Skeletal muscle satellite cell (primary cell): ENCODE data around the gene YAE1.

ENCODE experiments used
- H3K27me3 ChIP-seq: 2 replicates; pipeline ENCODE4 v1.7.0; 2013; ENCODE audit warnings: low read length; ENCODE audit not compliant: control insufficient read depth, insufficient read depth
- H3K36me3 ChIP-seq: 2 replicates; pipeline ENCODE4 v1.7.0; 2013; ENCODE audit warnings: mild to moderate bottlenecking, control low read depth, low read length; ENCODE audit not compliant: insufficient read depth
- H3K4me1 ChIP-seq: 2 replicates; pipeline ENCODE4 v1.7.0; 2013; ENCODE audit warnings: low read length; ENCODE audit not compliant: control insufficient read depth, insufficient read depth
- H3K4me2 ChIP-seq: 2 replicates; pipeline ENCODE4 v1.7.0; 2013; ENCODE audit warnings: mild to moderate bottlenecking, low read length
- H3K4me3 ChIP-seq: 2 replicates; pipeline ENCODE4 v1.7.0; 2013; ENCODE audit warnings: low read length
- H3K9ac ChIP-seq: 2 replicates; pipeline ENCODE4 v1.7.0; 2013; ENCODE audit warnings: mild to moderate bottlenecking, low read depth, low read length, moderate library complexity
- H3K9me3 ChIP-seq: replicated peaks from 2 replicates; pipeline ENCODE4 v1.7.0; 2013; ENCODE audit warnings: mild to moderate bottlenecking, control low read depth, low read length

Gene YAE1

GRCh38 chr7:39609113-39609934 is 43.1 kb downstream of the YAE1 start:
- Histone ChIP-seq H3K36me3 (no peaks in the 10 kb centered on the region), H3K4me1 (peaks cover 46% of the 10 kb centered on the region), H3K9me3 (no peaks in the 10 kb centered on the region), H3K27me3 (no peaks in the 10 kb centered on the region), H3K4me3 (no peak overlapping the region), H3K9ac (peak overlapping the region; percentile 44), H3K4me2 (peak overlapping the region; percentile 70)

GRCh38 chr7:39609935-39610263 is 43.7 kb downstream of the YAE1 start:
- Histone ChIP-seq H3K27me3 (no peaks in the 10 kb centered on the region), H3K9ac (no peak overlapping the region), H3K4me3 (no peak overlapping the region), H3K4me1 (peaks cover 46% of the 10 kb centered on the region), H3K9me3 (no peaks in the 10 kb centered on the region), H3K36me3 (no peaks in the 10 kb centered on the region), H3K4me2 (peak overlapping the region; percentile 70)

GRCh38 chr7:39613577-39613976 is 47.4 kb downstream of the YAE1 start:
- Histone ChIP-seq H3K4me2 (peak overlapping the region; percentile 16), H3K4me1 (peaks cover 56% of the 10 kb centered on the region), H3K36me3 (no peaks in the 10 kb centered on the region), H3K9me3 (no peaks in the 10 kb centered on the region), H3K9ac (no peak overlapping the region), H3K27me3 (no peaks in the 10 kb centered on the region), H3K4me3 (no peak overlapping the region)

- no peaks in the 10 kb centered on the region for H3K9me3 ChIP-seq
- no peaks in the 10 kb centered on the region for H3K36me3 ChIP-seq
- no peak overlapping the region for H3K9ac ChIP-seq
- no peak overlapping the region for H3K4me3 ChIP-seq
- peaks cover 49% of the 10 kb centered on the region for H3K4me1 ChIP-seq
- peak overlapping the region; percentile 16 for H3K4me2 ChIP-seq
- H3K27me3 ChIP-seq, result no peaks in the 10 kb centered on the region
Measured at GRCh38 chr7:39614299-39614698, 48.1 kb downstream of the YAE1 start.

- Histone ChIP-seq H3K36me3 (no peaks in the 10 kb centered on the region), H3K4me3 (no peak overlapping the region), H3K9me3 (no peaks in the 10 kb centered on the region), H3K9ac (no peak overlapping the region), H3K27me3 (no peaks in the 10 kb centered on the region), H3K4me1 (peaks cover 45% of the 10 kb centered on the region), H3K4me2 (no peak overlapping the region)
Measured at GRCh38 chr7:39615350-39615975, 49.3 kb downstream of the YAE1 start.

GRCh38 chr7:39616138-39616537 is 49.9 kb downstream of the YAE1 start:
- no peak overlapping the region for H3K9ac ChIP-seq
- H3K4me2 ChIP-seq, result no peak overlapping the region
- H3K36me3 ChIP-seq, result no peaks in the 10 kb centered on the region
- no peaks in the 10 kb centered on the region for H3K9me3 ChIP-seq
- H3K4me1 ChIP-seq, result peaks cover 51% of the 10 kb centered on the region
- no peak overlapping the region for H3K4me3 ChIP-seq
- no peaks in the 10 kb centered on the region for H3K27me3 ChIP-seq

GRCh38 chr7:39617005-39617404 is 50.8 kb downstream of the YAE1 start:
- Histone ChIP-seq H3K4me2 (no peak overlapping the region), H3K36me3 (no peaks in the 10 kb centered on the region), H3K9ac (no peak overlapping the region), H3K4me1 (peaks cover 57% of the 10 kb centered on the region), H3K4me3 (no peak overlapping the region), H3K27me3 (no peaks in the 10 kb centered on the region), H3K9me3 (no peaks in the 10 kb centered on the region)

GRCh38 chr7:39618868-39619267 is 52.7 kb downstream of the YAE1 start:
- no peak overlapping the region for H3K4me3 ChIP-seq
- H3K36me3 ChIP-seq, result no peaks in the 10 kb centered on the region
- no peaks in the 10 kb centered on the region for H3K9me3 ChIP-seq
- H3K4me2 ChIP-seq, result no peak overlapping the region
- no peaks in the 10 kb centered on the region for H3K27me3 ChIP-seq
- peaks cover 53% of the 10 kb centered on the region for H3K4me1 ChIP-seq
- no peak overlapping the region for H3K9ac ChIP-seq

GRCh38 chr7:39620486-39620885 is 54.3 kb downstream of the YAE1 start:
- H3K9me3 ChIP-seq, result no peaks in the 10 kb centered on the region
- no peaks in the 10 kb centered on the region for H3K36me3 ChIP-seq
- H3K9ac ChIP-seq, result peak overlapping the region; percentile 69
- peaks cover 48% of the 10 kb centered on the region for H3K4me1 ChIP-seq
- H3K4me3 ChIP-seq, result no peak overlapping the region
- no peaks in the 10 kb centered on the region for H3K27me3 ChIP-seq
- peak overlapping the region; percentile 66 for H3K4me2 ChIP-seq

GRCh38 chr7:39621261-39621660 is 55.1 kb downstream of the YAE1 start:
- no peaks in the 10 kb centered on the region for H3K36me3 ChIP-seq
- H3K27me3 ChIP-seq, result no peaks in the 10 kb centered on the region
- peak overlapping the region; percentile 95 for H3K9ac ChIP-seq
- no peaks in the 10 kb centered on the region for H3K9me3 ChIP-seq
- no peak overlapping the region for H3K4me3 ChIP-seq
- peaks cover 46% of the 10 kb centered on the region for H3K4me1 ChIP-seq
- H3K4me2 ChIP-seq, result peak overlapping the region; percentile 95

- peak overlapping the region; percentile 80 for H3K4me3 ChIP-seq
Measured at GRCh38 chr7:39621784-39622411, 55.7 kb downstream of the YAE1 start.

More at GRCh38 chr7:39621784-39622411, 55.7 kb downstream of the YAE1 start:
- Histone ChIP-seq H3K27me3 (no peaks in the 10 kb centered on the region), H3K9me3 (no peaks in the 10 kb centered on the region), H3K4me2 (peak overlapping the region; percentile 95), H3K36me3 (no peaks in the 10 kb centered on the region), H3K4me1 (peaks cover 47% of the 10 kb centered on the region), H3K9ac (peak overlapping the region; percentile 95)
